CD4-positive, CD25-positive, alpha-beta regulatory T cell (primary cell): Measurements from ENCODE around the gene PEG3. TPM values are rescaled to one million over a fixed set of nuclear protein-coding genes. Genes with fewer than 3 reads are reported as not detected.
"Not testable (repeated sequence)": the region's sequence is repeated elsewhere in the genome, so short reads cannot be mapped to it uniquely, and the experiment has no call there.

Experiments used
- ATAC-seq, 2 donors: fragments of 150-1000 bp; cut with Tn5 transposase; one replicate each; pipeline ENCODE4 v1.10.0; 2021; ENCODE audit warnings: low read depth in 2 of 2, moderate number of reproducible peaks in 2 of 2, moderate library complexity in 1 of 2
- DNase-seq, 3 donors: peaks; one replicate each; pipeline versions ENCODE4 v3.0.0 to v3.0.0-alpha.2; 2012 to 2022; ENCODE audit warnings: mixed read lengths in 1 of 3
- H3K27ac ChIP-seq: one replicate; pipeline ENCODE4 v1.7.0; 2013; ENCODE audit warnings: mild to moderate bottlenecking, low read length; ENCODE audit not compliant: insufficient read depth, poor library complexity, severe bottlenecking
- H3K27me3 ChIP-seq: one replicate; pipeline ENCODE4 v1.7.0; 2013; ENCODE audit warnings: low read length; ENCODE audit not compliant: control insufficient read depth, insufficient read depth
- H3K36me3 ChIP-seq: one replicate; pipeline ENCODE4 v1.7.0; 2013; ENCODE audit warnings: mild to moderate bottlenecking, low read length, moderate library complexity; ENCODE audit not compliant: control insufficient read depth, insufficient read depth
- H3K4me1 ChIP-seq: 2 replicates; pipeline ENCODE4 v1.7.0; 2013; ENCODE audit warnings: mild to moderate bottlenecking, low read length; ENCODE audit not compliant: insufficient read depth, control insufficient read depth, poor library complexity, severe bottlenecking
- H3K4me3 ChIP-seq: one replicate; pipeline ENCODE4 v1.7.0; 2013; ENCODE audit warnings: low read depth, mild to moderate bottlenecking, low read length, moderate library complexity
- H3K9me3 ChIP-seq, 2 experiments: 1 replicate in 1 of 2; 2 replicates in 1 of 2; pipeline ENCODE4 v1.7.0; 2013; ENCODE audit warnings: low read length in 2 of 2, mild to moderate bottlenecking in 1 of 2, moderate library complexity in 1 of 2; ENCODE audit not compliant: control insufficient read depth in 2 of 2
- H3K27ac Mint-ChIP-seq, 3 donors: one replicate each; pipeline ENCODE4 v1.8.0; 2020 to 2022; ENCODE audit warnings: mild to moderate bottlenecking in 3 of 3, mixed read lengths in 3 of 3, moderate library complexity in 2 of 3
- H3K27me3 Mint-ChIP-seq: one replicate; pipeline ENCODE4 v1.8.0; 2022; ENCODE audit warnings: mild to moderate bottlenecking, mixed read lengths
- H3K36me3 Mint-ChIP-seq: one replicate; pipeline ENCODE4 v1.8.0; 2020; ENCODE audit warnings: mixed read lengths
- H3K4me1 Mint-ChIP-seq, 4 donors: one replicate each; pipeline ENCODE4 v1.8.0; 2020 to 2022; ENCODE audit warnings: mixed read lengths in 4 of 4, mild to moderate bottlenecking in 1 of 4
- H3K4me3 Mint-ChIP-seq, 4 donors: one replicate each; pipeline ENCODE4 v1.8.0; 2020 to 2022; ENCODE audit warnings: mild to moderate bottlenecking in 4 of 4, mixed read lengths in 4 of 4, moderate library complexity in 3 of 4
- H3K9me3 Mint-ChIP-seq, 7 donors: one replicate each; pipeline ENCODE4 v1.8.0; 2020 to 2022; ENCODE audit warnings: mixed read lengths in 7 of 7, mild to moderate bottlenecking in 3 of 7, moderate library complexity in 2 of 7
- polyA plus RNA-seq, 4 donors: library from polyadenylated mRNA; unstranded; fragments of 300-500 nt; fragmentation: Illumina TruSeq; gene quantifications; one replicate each; pipeline ENCODE4 v1.2.3, GENCODE V29; 2021
- total RNA-seq: library from RNA; stranded (reverse); gene quantifications from one replicate; pipeline ENCODE4 v1.2.3, GENCODE V29; 2022

Gene PEG3
- total and polyA plus RNA-seq, 5 donors from 2014 or later, result 0.17 to 0.34 TPM; not detected in 3

- no peak for ATAC-seq
- H3K36me3 ChIP-seq, result no peaks in the 10 kb centered on the region
- no peak overlapping the region for H3K4me3 ChIP-seq
- no peak for DNase-seq
- H3K4me1 ChIP-seq, result no peaks in the 10 kb centered on the region
- peaks cover under 1 to 11% of the 10 kb centered on the region in 2 experiments for H3K9me3 ChIP-seq
- no peaks in the 10 kb centered on the region for H3K4me1 Mint-ChIP-seq
- H3K27me3 Mint-ChIP-seq, result no peaks in the 10 kb centered on the region
- peaks cover 3 to 55% (median 20%) of the 10 kb centered on the region in 7 donors for H3K9me3 Mint-ChIP-seq
- H3K4me3 Mint-ChIP-seq, result no peak overlapping the region
- H3K27me3 ChIP-seq, result no peaks in the 10 kb centered on the region
- H3K36me3 Mint-ChIP-seq, result no peaks in the 10 kb centered on the region
- no peak overlapping the region for H3K27ac Mint-ChIP-seq
- no peak overlapping the region for H3K27ac ChIP-seq
These were observed 16.3 kb upstream of the PEG3 start for GRCh38 chr19:56856822-56857221.

GRCh38 chr19:56852361-56852760 is 11.8 kb upstream of the PEG3 start:
- peaks cover 6 to 10% of the 10 kb centered on the region in 2 experiments for H3K9me3 ChIP-seq
- H3K36me3 ChIP-seq, H3K4me1 ChIP-seq, H3K4me3 ChIP-seq, ATAC-seq, H3K27ac ChIP-seq, H3K27ac Mint-ChIP-seq, H3K36me3 Mint-ChIP-seq, H3K4me1 Mint-ChIP-seq, H3K4me3 Mint-ChIP-seq, DNase-seq, H3K27me3 Mint-ChIP-seq, H3K27me3 ChIP-seq: not testable (repeated sequence)
- peaks cover 4 to 64% (median 17%) of the 10 kb centered on the region in 7 donors for H3K9me3 Mint-ChIP-seq

GRCh38 chr19:56848166-56848565 is 7.6 kb upstream of the PEG3 start:
- Mint-ChIP-seq H3K36me3 (no peaks in the 10 kb centered on the region), H3K4me1 (no peaks in the 10 kb centered on the region)

GRCh38 chr19:56842412-56842811 is 1.9 kb upstream of the PEG3 start:
- ATAC-seq (no peak), DNase-seq (no peak)
- Histone ChIP-seq H3K27ac (no peak overlapping the region), H3K4me1 (no peaks in the 10 kb centered on the region), H3K9me3 (peaks cover 6 to 34% of the 10 kb centered on the region in 2 experiments), H3K27me3 (no peaks in the 10 kb centered on the region), H3K4me3 (no peak overlapping the region), H3K36me3 (no peaks in the 10 kb centered on the region)
- H3K27ac Mint-ChIP-seq, result no peak overlapping the region
- H3K27me3 Mint-ChIP-seq, result no peaks in the 10 kb centered on the region
- no peak overlapping the region for H3K4me3 Mint-ChIP-seq
- no peaks in the 10 kb centered on the region for H3K4me1 Mint-ChIP-seq
- H3K36me3 Mint-ChIP-seq, result peaks cover 3% of the 10 kb centered on the region
- H3K9me3 Mint-ChIP-seq, result peaks cover 0 to 26% (median 11%) of the 10 kb centered on the region in 7 donors

More at GRCh38 chr19:56848166-56848565, 7.6 kb upstream of the PEG3 start:
- Histone ChIP-seq H3K27me3 (no peaks in the 10 kb centered on the region), H3K4me1 (no peaks in the 10 kb centered on the region), H3K36me3 (no peaks in the 10 kb centered on the region), H3K9me3 (peaks cover 6% of the 10 kb centered on the region in 2 experiments), H3K4me3 (no peak overlapping the region), H3K27ac (no peak overlapping the region)
- Mint-ChIP-seq H3K27me3 (no peaks in the 10 kb centered on the region), H3K9me3 (peaks cover 4 to 42% (median 13%) of the 10 kb centered on the region in 7 donors), H3K27ac (no peak overlapping the region), H3K4me3 (no peak overlapping the region)
- ATAC-seq, result no peak
- no peak for DNase-seq

GRCh38 chr19:56841193-56841543 is 642 bp upstream of the PEG3 start:
- ATAC-seq (no peak), DNase-seq (no peak)
- Histone ChIP-seq H3K4me1 (no peaks in the 10 kb centered on the region), H3K36me3 (no peaks in the 10 kb centered on the region), H3K27me3 (no peaks in the 10 kb centered on the region), H3K27ac (no peak overlapping the region), H3K4me3 (no peak overlapping the region), H3K9me3 (peaks cover 6 to 45% of the 10 kb centered on the region in 2 experiments)
- Mint-ChIP-seq H3K27me3 (no peaks in the 10 kb centered on the region), H3K36me3 (peaks cover 3% of the 10 kb centered on the region), H3K4me1 (no peaks in the 10 kb centered on the region), H3K9me3 (peaks cover 0 to 35% (median 11%) of the 10 kb centered on the region in 7 donors), H3K4me3 (no peak overlapping the region), H3K27ac (no peak overlapping the region)

- Histone ChIP-seq H3K9me3 (peaks cover 13 to 58% of the 10 kb centered on the region in 2 experiments), H3K4me3 (no peak overlapping the region), H3K27ac (no peak overlapping the region), H3K36me3 (no peaks in the 10 kb centered on the region), H3K4me1 (no peaks in the 10 kb centered on the region), H3K27me3 (no peaks in the 10 kb centered on the region)
- Mint-ChIP-seq H3K36me3 (peaks cover 8% of the 10 kb centered on the region), H3K4me3 (peak overlapping the region in 2 of 4 donors; percentile 52 to 65), H3K27me3 (no peaks in the 10 kb centered on the region), H3K9me3 (peaks cover 5 to 48% (median 22%) of the 10 kb centered on the region in 7 donors), H3K27ac (no peak overlapping the region), H3K4me1 (no peaks in the 10 kb centered on the region)
- DNase-seq (peak in 2 of 3 donors; percentile 10 to 20), ATAC-seq (peak; percentile 11 to 31)
These were observed 675 bp downstream of the PEG3 start for GRCh38 chr19:56839652-56840450.

- H3K36me3 Mint-ChIP-seq, result peaks cover 8% of the 10 kb centered on the region
- peak in 2 of 3 donors; percentile 19 to 31 for DNase-seq
- ATAC-seq, result peak; percentile 9 to 39
- no peaks in the 10 kb centered on the region for H3K27me3 Mint-ChIP-seq
- Histone ChIP-seq H3K4me3 (no peak overlapping the region), H3K36me3 (no peaks in the 10 kb centered on the region), H3K27ac (no peak overlapping the region), H3K27me3 (no peaks in the 10 kb centered on the region), H3K4me1 (no peaks in the 10 kb centered on the region), H3K9me3 (peaks cover 18 to 66% of the 10 kb centered on the region in 2 experiments)
- H3K9me3 Mint-ChIP-seq, result peaks cover 5 to 52% (median 26%) of the 10 kb centered on the region in 7 donors
- no peak overlapping the region for H3K27ac Mint-ChIP-seq
- peak overlapping the region in 2 of 4 donors; percentile 52 to 65 for H3K4me3 Mint-ChIP-seq
- no peaks in the 10 kb centered on the region for H3K4me1 Mint-ChIP-seq
These were observed 1.4 kb downstream of the PEG3 start for GRCh38 chr19:56838909-56839651.
